HTR-8/SVneo (cell line): ENCODE results near the gene PALB2.
"Not testable (repeated sequence)": the region's sequence is repeated elsewhere in the genome, so short reads cannot be mapped to it uniquely, and the experiment has no call there.

Source experiments
- DNase-seq: peaks from one replicate; pipeline ENCODE4 v3.0.0; 2011; ENCODE audit warnings: low spot score, mixed read lengths; ENCODE audit not compliant: insufficient read length
- FAIRE-seq: peaks from 2 replicates; lab custom pipeline; 2011; peaks lifted over from hg19 to GRCh38; lab: Jason Lieb, UNC

PALB2 gene

DNA sequence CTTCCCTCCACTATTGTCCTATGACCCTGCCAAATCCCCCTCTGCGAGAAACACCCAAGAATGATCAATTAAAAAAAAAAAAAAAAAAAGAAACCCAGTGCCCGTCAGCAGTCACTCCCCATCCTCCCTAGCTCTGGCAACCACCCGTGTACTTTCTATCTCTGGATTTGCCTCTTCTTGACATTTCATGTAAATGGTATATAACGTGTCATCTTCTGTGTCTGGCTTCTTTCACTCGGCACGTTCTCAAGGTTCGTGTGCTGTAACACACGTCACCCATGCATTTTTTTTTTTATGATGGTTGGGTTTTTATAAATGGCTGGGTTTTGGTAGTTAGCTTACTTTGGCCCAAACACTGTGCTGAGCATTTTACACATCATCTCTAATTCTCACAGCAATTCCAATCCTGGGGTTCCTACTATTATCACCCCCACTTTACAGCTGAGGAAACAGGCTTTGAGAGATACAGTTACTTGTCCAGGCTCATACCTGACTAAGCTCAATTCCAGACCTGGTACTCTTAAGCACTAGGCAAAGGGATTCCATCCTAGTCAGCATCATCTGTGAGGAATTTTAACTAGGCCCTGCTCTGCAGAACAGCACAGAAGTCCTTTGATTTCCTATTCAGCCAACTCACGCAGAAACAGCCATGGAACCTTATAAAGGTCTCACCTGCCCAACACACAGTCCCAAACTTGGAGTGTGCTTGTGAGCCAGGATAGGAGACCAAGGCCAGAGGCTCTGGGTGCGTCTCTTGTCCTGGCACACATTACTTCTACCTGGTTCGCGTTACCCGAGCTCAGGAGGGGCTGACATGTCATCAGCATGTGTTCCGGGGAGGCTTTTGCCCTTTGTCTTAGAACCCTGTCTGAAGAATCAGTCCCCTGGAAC is 56.7 kb downstream of the PALB2 start:
- FAIRE-seq (no peak), DNase-seq (no peak)

DNA sequence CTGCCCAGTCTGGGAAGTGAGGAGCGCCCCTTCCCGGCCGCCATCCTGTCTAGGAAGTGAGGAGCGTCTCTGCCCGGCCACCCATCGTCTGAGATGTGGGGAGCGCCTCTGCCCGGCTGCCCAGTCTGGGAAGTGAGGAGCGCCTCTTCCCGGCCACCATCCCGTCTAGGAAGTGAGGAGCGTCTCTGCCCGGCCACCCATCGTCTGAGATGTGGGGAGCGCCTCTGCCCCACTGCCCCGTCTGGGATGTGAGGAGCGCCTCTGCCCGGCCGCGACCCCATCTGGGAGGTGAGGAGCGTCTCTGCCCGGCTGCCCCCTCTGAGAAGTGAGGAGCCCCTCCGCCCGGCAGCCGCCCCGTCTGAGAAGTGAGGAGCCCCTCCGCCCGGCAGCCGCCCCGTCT is 57.8 kb downstream of the PALB2 start:
- not testable (repeated sequence) for FAIRE-seq, DNase-seq

DNA sequence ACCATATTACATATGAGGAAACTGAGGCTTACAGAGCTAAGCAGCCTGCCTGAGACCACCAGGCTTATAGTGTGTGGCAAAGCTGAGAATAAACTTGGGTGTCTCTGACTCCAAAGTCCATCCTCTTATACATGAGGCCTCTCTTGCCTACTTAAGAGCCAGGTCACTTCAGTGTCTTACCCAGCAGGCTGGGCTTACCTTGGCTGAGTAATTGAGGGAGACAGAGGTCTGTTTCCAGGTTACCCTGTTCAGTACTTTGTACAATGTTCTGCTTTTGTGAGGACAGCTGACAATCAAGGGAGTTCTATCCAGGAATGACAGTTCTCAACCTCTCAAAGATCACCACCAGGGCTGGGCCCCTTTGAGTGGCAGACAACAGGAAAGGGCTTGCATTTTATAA is 59.3 kb downstream of the PALB2 start:
- no peak for FAIRE-seq
- no peak for DNase-seq

DNA sequence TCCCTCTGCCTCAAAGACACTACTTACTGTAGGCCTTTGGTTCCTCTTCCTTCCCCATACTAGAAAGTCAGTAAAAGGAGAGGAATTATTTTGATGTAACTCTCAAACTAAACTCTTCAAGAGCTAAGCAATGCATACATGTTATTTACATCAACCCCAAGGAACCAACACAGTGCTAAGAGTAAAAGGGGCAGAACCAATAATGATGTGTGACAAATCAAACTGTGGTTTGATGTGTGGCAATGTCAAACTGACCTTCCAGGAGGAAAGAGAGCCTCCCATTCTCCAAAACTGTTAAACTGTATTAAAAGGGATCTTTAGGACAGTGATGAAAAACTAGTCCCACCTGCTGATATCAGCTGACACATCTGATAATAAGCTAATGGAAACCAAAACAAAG is 60.7 kb downstream of the PALB2 start:
- DNase-seq (no peak), FAIRE-seq (no peak)

DNA sequence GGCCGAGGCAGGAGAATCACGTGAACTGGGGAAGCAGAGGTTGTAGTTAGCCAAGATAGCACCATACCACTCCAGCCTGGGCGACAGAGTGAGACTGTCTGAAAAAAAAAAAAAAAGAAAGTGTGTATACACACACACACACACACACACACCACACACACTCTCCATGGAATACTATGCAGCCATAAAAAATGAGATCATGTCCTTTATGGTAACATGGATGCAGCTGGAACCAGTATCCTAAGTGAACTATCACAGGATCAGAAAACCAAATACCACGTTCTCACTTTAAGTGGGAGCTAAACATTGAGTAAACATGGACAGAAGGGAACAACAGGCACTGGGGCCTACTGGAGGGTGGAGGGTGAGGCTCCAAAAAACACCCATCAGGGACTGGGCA is 61.7 kb downstream of the PALB2 start:
- FAIRE-seq (no peak), DNase-seq (no peak)

DNA sequence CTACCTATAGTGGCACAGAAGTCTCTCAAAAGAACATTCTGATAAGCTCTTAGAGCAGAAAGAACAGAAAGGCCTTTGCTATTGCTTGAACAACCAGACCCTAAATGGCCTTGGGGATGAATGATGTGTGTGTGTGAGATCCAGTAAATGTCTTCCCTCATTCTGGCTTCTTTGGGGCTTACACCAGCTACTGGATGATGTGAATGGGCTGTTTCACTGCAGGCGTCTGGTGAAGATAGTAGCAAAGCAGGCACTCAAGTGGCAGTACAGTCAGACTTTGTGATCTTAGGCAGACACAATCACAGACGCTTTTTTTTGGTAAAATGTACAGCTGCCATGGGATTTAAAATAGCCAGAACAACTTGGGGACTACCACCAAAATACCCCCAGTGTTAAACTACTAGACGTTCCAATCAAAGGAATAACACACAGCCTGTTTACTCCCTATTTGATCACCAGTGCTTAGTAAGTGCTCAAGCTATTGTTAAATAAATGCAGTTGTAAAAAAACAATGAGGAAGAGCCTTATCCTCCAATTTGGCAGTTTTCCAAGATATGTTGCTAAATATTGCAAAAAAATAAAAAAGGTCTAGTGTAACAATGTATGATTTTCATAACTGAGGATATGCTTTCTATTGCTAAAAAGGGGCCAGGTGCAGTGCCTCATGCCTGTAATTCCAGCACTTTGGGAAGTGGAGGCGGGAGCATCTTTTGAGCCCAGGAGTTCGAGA is 62.8 kb downstream of the PALB2 start:
- DNase-seq (no peak), FAIRE-seq (no peak)

DNA sequence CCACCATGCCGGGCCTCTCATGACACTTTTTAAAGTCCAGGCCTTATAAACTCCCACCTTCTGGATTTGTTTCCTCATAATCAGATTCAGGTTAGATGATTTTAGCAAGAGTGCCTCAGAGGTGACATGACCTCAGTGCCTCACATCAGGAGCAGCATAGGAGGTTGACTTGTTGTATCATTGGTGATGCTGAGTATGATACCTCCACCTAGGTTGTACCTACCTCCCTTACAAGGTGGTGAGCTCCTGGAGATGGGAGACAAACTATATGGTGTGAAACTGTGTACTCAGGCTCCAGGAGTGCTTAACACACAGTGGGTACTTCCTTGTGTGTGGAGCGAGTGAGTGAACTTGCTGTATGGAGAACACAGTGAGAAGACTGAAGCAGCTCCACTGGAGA is 63.6 kb downstream of the PALB2 start:
- DNase-seq (no peak), FAIRE-seq (no peak)

DNA sequence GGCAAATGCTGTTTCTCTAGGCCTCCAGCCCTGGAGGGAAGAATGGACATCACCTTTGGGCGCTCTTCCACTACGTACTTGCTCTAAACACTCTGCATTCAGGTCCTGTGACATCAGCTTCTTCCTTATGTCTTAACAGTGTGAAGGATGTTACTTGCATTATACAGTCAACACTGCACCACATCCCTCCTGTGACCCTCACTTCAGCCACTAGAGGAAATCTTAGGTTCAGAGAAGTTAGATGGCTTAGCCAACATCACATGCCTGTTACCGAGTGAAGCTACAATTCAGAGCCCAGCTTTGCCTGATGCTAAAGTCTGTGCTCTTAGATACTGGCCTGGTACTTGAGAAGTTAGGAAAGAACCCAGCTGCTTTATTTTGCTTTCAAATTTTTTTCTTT is 65.3 kb downstream of the PALB2 start:
- DNase-seq = no peak
- no peak for FAIRE-seq

DNA sequence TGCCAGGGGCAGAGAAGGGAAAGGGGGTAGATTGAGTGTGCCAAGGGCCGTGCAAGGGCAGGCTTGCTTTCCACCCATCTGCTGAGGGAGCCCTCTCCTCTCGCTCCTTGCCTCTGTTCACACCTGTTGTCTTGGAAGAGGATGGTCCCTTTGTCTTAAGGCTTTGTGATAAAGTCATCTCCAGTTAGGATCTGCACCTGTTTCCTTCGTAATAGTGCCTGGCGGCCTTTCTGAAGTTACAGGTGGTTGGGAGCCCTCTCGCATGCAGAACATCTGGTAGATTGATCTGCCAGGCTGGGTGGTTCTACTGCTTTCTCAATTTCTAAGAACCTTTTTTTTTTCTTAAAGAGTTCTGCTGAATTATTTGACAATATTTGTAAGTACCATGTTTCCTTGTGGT is 67.3 kb downstream of the PALB2 start:
- DNase-seq (no peak), FAIRE-seq (no peak)

DNA sequence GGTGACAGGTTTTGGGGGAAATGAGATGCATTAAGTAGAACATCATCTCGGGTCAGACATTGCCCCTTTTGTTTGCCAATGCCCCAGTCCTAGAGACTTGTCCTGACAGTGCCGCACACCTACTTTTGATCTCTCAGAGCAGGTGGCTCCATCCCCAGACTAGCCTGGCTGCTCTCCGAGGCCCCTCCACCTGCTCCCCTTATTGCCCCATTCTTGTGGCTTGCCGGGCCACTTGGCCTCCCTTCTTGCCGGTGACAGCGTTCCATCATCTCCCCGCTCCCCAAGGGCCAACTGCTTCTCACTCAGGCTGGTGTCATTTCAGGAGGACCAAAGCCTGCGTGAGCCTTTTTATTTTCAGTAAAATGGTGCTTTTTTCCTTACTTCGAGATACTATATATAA is 68.7 kb downstream of the PALB2 start:
- FAIRE-seq (no peak), DNase-seq (no peak)

DNA sequence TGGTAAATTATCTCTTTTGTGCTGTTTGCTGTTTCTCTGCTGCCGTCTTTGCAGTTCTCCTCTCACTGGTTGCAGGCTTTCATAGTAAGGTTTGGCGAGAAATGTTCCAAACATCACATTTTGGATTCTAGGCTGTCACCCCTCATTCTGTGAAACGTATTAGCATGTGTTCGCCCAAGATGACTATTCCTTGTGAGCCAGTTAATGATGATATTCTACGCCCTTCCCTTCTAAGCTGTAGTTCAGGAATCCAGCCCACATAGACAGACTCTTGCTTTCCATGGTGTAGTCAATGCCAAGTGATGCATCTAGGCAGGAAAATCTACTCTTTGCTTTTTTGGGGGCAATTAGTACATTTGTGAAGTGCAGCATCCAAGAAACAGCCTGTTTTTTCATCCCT is 69.2 kb downstream of the PALB2 start:
- no peak for DNase-seq
- no peak for FAIRE-seq

DNA sequence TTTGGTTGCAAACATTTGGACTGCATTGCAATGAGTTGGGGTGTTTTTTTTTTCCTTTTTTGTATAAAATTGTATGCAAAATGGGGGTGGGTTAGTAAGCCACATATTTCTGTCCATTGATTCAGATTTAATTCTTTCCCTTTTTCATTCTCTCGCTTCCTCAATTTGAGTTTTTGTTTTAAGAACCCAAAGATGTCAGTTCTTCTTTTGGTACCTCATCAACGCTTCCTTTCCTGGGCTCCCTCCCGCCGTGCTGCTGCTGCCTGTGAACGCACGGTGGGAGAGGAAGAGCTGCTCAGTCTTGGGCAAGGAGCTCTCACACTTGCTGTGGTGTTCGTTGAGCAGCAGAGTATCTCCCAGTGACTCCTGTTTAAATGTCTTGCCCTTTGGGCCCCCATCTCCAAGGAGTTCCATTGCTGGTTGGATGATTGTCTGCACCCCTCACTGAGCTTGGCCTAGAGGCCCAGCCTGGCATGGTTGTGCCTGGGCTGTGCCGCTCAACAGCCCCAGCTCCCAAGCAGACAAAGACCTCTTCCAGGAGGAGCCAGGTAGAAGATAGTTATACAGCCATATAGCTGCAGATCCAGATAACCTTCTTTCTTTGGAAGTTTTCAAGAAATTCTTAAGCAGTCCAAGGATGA is 70.0 kb downstream of the PALB2 start:
- FAIRE-seq (no peak), DNase-seq (no peak)

DNA sequence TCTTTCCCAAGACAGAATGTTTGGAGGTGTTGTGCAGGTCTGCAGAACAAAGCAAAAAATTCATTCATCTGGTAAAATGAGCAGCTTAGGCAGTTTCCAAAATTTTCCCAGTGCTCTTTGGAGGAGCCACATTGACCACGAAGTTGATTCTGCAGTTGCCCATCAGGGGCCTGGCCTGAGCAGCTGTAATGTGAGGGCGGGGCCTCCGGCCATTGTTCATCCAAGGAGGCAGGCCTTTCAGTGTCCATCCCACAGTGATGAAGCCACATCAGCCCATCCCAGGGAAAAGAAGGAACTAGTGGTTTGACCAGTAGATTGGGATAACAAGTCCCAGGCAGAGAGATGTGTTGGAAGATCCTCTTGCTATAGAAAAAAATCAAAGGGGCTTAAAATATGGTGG is 73.5 kb downstream of the PALB2 start:
- no peak for DNase-seq
- no peak for FAIRE-seq

DNA sequence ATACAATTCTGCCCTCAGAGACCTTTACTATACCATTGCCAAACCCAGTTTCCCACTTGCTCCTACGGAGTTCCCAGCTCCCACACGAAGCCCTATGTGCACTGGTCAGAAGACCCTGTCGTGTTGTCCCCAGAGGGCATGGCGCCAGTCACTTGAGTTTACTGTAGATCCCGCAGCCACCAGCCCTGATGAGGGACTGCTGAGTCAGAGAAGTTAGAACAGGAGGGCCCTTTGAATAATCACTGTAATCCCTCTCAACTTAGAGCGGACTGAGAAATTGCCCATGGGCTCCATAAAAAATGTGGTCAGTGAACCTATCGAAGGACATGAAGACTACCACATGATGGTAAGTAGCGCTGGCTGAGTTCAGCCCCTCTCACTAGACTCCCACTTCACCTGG is 74.4 kb downstream of the PALB2 start:
- FAIRE-seq = no peak
- DNase-seq = no peak

DNA sequence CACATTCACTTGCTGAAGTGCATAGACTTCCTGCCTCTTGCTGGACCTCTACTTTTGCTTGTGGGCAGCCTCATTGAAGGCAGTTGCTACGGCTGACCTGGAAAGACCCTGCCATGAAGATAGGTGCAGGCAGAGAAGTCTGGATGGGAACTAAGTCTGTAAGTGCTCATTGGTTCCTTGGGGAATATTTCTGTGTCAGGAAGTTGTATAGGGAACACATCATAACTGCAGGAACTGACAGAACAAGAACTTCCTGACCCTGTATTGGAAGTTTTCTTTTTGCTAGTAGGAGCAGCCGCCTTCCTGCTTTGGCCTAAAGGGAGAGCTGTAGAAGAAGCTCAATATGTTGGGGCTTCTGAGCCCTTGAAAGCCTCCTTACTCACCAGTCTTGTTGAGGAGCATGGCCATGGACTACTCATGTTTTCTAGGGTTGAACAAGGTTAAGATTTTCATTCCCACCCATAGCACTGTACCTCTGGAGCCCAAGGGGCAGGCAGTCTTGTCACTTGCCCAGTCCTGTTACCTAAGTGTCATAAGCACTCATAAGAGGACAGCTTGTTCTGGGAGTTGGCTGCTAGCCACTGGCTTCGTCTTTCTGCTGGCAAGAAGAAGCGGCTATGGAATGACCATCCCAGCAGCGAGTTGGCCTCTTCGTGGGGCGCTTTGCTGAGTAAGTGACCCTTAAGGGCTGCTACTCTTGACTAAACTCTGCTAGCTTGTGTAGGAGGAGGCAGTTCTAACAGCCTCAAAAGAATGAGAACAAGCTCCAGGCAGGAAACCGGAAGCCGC is 76.3 kb downstream of the PALB2 start:
- DNase-seq (no peak), FAIRE-seq (no peak)

DNA sequence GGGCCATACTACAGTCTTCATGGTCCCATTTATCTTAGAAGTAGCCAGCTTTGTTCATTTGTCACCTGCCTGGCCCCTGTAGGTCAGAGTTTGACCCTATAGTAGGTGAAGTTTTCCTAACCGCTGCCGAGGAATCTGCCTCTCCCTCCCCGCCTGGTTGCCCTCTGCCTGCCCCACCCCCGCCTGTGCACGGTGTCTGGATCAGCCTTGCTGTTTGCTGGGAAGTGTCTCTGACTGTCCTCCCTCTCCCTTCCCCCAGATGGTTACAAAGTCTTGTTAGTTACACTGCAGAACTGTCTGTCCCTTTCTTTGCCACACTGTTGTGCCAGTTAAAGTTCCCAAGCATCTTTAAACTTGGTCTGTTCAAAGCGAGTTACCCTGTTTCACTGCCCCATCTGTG is 77.9 kb downstream of the PALB2 start:
- DNase-seq (no peak), FAIRE-seq (no peak)

DNA sequence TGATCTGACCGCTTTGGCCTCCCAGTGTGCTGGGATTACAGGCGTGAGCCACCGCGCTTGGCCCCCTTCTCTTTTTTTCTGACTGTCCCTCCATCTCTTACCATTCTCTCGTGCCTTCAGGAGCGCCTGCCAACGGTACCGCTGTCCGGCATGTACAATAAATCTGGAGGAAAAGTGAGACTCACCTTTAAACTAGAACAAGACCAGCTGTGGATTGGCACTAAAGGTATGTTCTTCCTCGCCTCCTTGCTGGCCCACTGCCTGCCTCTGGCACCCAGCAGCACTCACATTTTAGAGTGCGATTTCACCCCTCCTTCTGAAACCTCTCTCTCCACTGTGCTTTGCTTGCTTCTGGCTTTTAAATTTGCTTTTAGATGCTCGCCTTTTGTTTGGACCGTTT is 78.6 kb downstream of the PALB2 start:
- FAIRE-seq = no peak
- DNase-seq = no peak

DNA sequence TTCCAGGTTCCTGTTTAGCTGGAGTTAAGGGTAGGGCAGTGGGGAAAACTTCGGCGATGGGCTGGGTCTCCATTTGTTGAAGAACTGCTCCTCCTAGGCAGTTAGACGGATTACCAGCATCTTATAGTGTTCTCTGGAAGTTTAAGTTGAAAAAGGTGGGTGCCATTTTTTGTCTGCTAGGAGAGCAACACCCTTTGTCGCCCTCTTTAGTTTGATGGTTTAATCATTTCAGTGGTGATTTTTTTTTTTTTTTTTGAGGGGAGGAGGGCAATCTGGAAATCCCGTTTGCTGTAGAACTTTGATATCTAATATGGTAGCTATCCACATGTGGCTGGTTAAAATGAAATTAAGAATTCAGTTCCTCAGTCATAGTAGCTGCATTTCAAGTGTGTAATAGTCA is 79.5 kb downstream of the PALB2 start:
- FAIRE-seq = no peak

DNA sequence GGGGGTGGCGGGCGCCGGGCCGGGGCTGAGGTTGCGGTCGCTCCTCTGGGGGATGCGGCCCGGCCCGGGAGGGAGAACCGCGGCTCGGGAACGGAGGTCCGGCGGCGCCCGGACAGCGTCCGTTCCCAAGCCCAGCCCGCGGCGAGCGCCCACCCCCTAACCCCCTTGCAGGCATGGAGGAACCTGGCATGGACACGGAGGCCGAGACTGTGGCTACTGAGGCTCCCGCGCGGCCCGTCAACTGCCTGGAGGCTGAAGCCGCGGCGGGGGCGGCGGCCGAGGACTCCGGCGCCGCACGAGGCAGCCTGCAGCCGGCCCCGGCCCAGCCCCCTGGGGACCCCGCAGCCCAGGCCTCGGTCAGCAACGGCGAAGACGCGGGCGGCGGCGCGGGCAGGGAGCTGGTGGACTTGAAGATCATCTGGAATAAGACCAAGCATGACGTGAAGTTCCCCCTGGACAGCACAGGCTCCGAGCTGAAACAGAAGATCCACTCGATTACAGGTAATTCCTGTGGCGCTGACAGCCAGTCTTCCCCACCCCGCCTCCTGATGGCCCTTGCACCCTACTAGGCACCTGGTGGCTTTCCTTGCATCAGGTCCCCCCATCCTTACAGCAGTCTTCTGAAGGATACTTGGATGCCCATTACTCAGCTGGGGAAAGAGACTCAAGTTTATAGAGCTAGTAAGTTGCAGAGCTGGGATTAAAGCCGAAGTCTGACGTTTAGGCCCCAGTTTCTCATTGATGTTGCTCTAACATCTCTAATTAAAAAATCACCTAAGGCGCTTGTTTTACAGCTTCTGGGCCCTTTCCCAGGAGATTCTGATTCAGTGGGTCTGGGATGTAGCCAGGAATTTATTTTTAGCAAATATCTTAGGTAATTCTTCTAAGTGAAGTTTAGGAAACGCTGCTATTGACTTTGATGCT is 83.1 kb downstream of the PALB2 start:
- FAIRE-seq (no peak), DNase-seq (no peak)

More for the DNA sequence above, 79.5 kb downstream of the PALB2 start:
- no peak for DNase-seq
